ENCODE measurements around the gene P2RX5.

The P2RX5 gene

DNA sequence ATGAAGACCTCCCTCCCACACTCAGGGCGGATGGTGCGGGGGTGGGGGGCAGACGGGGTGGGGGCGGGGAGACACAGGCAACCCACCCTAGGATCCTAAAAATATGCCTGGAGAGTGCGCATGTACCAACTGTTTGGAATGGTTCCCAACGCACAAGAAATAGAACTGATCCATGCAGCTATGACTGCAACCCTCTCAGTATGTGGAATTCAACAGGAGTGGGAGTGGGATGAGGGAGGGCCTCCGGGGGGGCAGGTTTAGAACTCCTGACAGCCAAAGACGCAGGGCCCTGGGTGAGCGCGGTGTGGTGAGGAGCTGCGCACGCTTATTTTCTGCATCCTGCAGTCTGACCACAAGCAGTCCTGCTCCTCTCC, 1.1 kb upstream of the P2RX5 start:
- Histone ChIP-seq H3K36me3 (ENCODE audit: control insufficient read depth in 2 of 2, insufficient read depth in 1 of 2, low read length in 2 of 2) (peaks cover 0 to 2% of the 10 kb centered on the region in 2 experiments; a peak in 2 of 3 replicates), H3K4me3 (ENCODE audit: low read depth, low read length) (no peak overlapping the region), H3K9me3 (ENCODE audit: control insufficient read depth, insufficient read depth, low read depth, low read length) (no peaks in the 10 kb centered on the region), H3K27ac (ENCODE audit: extremely low read depth, low read depth, low read length) (no peak overlapping the region), H3K4me1 (ENCODE audit: control insufficient read depth, insufficient read depth, low read length) (no peaks in the 10 kb centered on the region; the same call in 1 of the 2 replicates)
- ChIA-PET CTCF (interaction anchor here (0.6 kb wide), 1 partner anchor 27 kb away, joined by 3 read pairs; the partner anchor contains the start of gene HASPIN), POLR2A (interaction anchor here (2.0 kb wide), 1 partner anchor 27 kb away, joined by 4 read pairs; the partner anchor contains the start of gene HASPIN)
- TF ChIP-seq, protein P1, sequence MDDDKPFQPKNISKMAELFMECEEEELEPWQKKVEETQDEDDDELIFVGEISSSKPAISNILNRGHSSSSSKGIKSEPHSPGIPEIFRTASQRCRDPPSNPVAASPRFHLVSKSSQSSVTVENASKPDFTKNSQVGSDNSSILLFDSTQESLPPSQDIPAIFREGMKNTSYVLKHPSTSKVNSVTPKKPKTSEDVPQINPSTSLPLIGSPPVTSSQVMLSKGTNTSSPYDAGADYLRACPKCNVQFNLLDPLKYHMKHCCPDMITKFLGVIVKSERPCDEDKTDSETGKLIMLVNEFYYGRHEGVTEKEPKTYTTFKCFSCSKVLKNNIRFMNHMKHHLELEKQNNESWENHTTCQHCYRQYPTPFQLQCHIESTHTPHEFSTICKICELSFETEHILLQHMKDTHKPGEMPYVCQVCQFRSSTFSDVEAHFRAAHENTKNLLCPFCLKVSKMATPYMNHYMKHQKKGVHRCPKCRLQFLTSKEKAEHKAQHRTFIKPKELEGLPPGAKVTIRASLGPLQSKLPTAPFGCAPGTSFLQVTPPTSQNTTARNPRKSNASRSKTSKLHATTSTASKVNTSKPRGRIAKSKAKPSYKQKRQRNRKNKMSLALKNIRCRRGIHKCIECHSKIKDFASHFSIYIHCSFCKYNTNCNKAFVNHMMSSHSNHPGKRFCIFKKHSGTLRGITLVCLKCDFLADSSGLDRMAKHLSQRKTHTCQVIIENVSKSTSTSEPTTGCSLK (tag by site-specific recombination; IDR thresholded peaks at IDR 0.05), result no peak
- TF ChIP-seq GFI1B (tag by site-specific recombination; IDR thresholded peaks at IDR 0.05), result no peak
- TF ChIP-seq ZNF555 (tag by site-specific recombination; conservative IDR thresholded peaks at IDR 0.05), result no peak
- TF ChIP-seq ZNF645 (tag by site-specific recombination; IDR thresholded peaks at IDR 0.05), result no peak

DNA sequence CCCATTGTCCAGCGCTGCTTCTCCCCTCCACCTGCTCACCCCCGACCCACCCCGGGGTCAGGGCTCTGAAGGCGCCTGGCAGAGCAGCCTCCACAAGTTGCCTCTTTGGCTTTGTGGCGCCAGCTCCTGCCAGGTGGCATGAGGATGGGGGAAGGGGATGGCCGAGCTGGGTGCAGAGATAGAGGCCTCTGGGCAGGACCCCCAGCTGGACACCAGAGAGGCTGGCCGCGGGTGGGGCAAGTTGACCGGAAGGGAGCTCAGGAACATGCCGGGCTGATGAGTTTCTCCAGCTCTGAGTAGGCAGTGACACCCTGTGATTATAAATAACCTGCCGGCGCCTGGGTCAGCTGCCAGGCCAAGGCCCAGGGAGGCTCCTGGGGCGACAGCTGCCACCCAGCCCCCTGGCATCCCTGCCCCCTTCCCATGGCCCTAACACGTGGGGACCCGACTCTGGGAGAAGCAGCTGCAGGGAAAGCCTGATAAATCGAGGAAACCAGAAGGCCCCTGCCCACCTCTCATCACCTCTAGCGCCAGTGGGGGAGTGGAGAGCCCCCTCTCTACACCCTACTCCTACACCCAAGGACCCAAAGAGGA, 729 bp downstream of the P2RX5 start:
- H3K9me3 ChIP-seq (ENCODE audit: control insufficient read depth, insufficient read depth, low read depth, low read length), result no peaks in the 10 kb centered on the region
- ChIA-PET CTCF (interaction anchor here (0.5 to 1.1 kb wide), 3 partner anchors 12 to 112 kb away, joined by 3 to 8 read pairs (median 3); no protein-coding TSS in a partner anchor), POLR2A (interaction anchor here (1.1 to 2.0 kb wide), 2 partner anchors 28 to 59 kb away, joined by 4 read pairs; partner anchors contain the start of genes CTNS, HASPIN and SHPK)
- no peaks in the 10 kb centered on the region; the same call in 1 of the 2 replicates for H3K4me1 ChIP-seq (ENCODE audit: control insufficient read depth, insufficient read depth, low read length)
- TF ChIP-seq HOXD13 (CRISPR knock-in tag; IDR thresholded peaks at IDR 0.05; ENCODE audit: borderline replicate concordance) (no peak), GLIS1 (tag by site-specific recombination; IDR thresholded peaks at IDR 0.05) (0 out of 2 replicates have a peak, but pooled peaks have one; percentile 9), ZSCAN5A (tag by site-specific recombination; IDR thresholded peaks at IDR 0.05) (no peak), ZNF114 (tag by site-specific recombination; IDR thresholded peaks at IDR 0.05) (no peak)
- TF ChIP-seq, protein P2, sequence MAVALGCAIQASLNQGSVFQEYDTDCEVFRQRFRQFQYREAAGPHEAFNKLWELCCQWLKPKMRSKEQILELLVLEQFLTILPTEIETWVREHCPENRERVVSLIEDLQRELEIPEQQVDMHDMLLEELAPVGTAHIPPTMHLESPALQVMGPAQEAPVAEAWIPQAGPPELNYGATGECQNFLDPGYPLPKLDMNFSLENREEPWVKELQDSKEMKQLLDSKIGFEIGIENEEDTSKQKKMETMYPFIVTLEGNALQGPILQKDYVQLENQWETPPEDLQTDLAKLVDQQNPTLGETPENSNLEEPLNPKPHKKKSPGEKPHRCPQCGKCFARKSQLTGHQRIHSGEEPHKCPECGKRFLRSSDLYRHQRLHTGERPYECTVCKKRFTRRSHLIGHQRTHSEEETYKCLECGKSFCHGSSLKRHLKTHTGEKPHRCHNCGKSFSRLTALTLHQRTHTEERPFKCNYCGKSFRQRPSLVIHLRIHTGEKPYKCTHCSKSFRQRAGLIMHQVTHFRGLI (tag by site-specific recombination; IDR thresholded peaks at IDR 0.05), result no peak
- H3K27ac ChIP-seq (ENCODE audit: extremely low read depth, low read depth, low read length), result no peak overlapping the region
- peak overlapping the region; percentile 41 for H3K4me3 ChIP-seq (ENCODE audit: low read depth, low read length)
- no peaks in the 10 kb centered on the region; a peak in 1 of 3 replicates for H3K36me3 ChIP-seq (ENCODE audit: control insufficient read depth in 2 of 2, insufficient read depth in 1 of 2, low read length in 2 of 2)

DNA sequence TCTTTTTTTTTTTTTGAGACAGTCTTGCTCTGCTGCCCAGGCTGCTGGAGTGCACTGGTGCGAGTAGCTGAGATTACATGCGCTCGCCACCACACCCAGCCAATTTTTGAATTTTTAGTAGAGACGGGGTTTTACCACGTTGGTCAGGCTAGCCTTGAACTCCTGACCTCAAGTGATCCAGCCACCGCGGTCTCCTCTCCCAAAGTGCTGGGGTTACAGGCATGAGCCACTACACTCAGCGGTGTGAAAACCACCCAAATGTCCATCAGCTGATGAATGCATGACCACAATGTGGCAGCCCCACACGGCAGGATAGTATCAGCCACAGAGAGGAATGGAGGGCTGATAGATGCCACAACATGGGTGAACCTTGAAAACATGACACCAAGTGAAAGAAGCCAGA, 2.1 kb downstream of the P2RX5 start:
- no peaks in the 10 kb centered on the region for H3K9me3 ChIP-seq (ENCODE audit: control insufficient read depth, insufficient read depth, low read depth, low read length)
- ChIA-PET CTCF (interaction anchor here (0.6 to 0.7 kb wide), 2 partner anchors 11 to 535 kb away, joined by 3 read pairs; no protein-coding TSS in a partner anchor), POLR2A (interaction anchor here (1.5 kb wide), 1 partner anchor 30 kb away, joined by 3 read pairs; the partner anchor contains the start of gene HASPIN)
- H3K4me1 ChIP-seq (ENCODE audit: control insufficient read depth, insufficient read depth, low read length), result no peaks in the 10 kb centered on the region; the same call in 1 of the 2 replicates
- no peak overlapping the region for H3K4me3 ChIP-seq (ENCODE audit: low read depth, low read length)
- no peak overlapping the region for H3K27ac ChIP-seq (ENCODE audit: extremely low read depth, low read depth, low read length)
- TF ChIP-seq KLF1 (tag by site-specific recombination; IDR thresholded peaks at IDR 0.05) (no peak), SP3 (tag by site-specific recombination; IDR thresholded peaks at IDR 0.05) (no peak), REPIN1 (tag by site-specific recombination; IDR thresholded peaks at IDR 0.05; ENCODE audit: low read depth) (no peak), ZNF10 (tag by site-specific recombination; IDR thresholded peaks at IDR 0.05) (no peak)
- TF ChIP-seq, protein P3, sequence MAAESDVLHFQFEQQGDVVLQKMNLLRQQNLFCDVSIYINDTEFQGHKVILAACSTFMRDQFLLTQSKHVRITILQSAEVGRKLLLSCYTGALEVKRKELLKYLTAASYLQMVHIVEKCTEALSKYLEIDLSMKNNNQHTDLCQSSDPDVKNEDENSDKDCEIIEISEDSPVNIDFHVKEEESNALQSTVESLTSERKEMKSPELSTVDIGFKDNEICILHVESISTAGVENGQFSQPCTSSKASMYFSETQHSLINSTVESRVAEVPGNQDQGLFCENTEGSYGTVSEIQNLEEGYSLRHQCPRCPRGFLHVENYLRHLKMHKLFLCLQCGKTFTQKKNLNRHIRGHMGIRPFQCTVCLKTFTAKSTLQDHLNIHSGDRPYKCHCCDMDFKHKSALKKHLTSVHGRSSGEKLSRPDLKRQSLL (tag by site-specific recombination; IDR thresholded peaks at IDR 0.05), result no peak
- H3K36me3 ChIP-seq (ENCODE audit: control insufficient read depth in 2 of 2, insufficient read depth in 1 of 2, low read length in 2 of 2), result no peaks in the 10 kb centered on the region; a peak in 1 of 3 replicates

Data from HEK293 (cell line).